Measurements from ENCODE around the gene F11R.
"Not testable (repeated sequence)": the region's sequence is repeated elsewhere in the genome, so short reads cannot be mapped to it uniquely, and the experiment has no call there.

F11R gene

GRCh38 chr1:161044535-161044907 lies 23.6 kb upstream of the F11R start:
- DNase-seq (ENCODE audit: low spot score) = no peak

DNA sequence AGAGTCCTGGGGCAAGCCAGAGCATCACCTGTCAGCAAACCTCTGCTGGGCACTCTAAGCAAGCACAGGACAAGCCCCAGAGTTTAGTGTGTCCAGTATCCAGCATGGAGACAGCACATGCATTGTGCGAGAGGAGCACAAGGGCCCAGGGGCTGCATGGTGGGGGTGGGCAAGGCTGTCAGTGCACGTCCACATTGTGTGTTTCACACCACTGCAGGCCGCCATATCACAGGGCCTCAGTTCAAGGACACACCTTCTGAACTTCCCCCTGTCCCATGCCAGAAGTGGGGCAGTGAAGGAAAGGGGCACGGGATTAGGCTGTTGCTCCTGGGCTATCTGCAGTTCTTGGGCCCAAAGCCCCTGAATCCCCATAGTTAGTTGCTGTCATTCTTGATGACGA lies 18.6 kb upstream of the F11R start:
- no peak for DNase-seq (ENCODE audit: low spot score)

DNA sequence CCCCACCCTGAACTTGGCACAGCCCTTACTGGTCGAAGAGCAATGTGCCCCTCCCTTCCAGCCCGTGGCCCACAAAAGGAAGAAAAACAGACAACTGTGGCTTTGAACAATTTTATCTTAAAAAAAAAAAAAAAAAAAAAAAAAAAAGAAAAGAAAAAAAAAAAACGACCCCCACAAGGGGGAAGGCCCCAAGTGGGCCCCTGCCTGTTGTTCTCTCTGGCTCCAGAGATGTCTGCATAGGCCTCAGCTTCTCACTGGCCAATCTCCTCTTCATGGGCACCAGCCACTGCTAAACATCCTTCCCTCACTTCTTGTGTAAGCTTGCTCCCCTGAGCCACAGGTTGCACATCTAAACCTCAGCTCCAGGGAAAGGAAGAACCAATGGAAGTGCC lies 18.2 kb upstream of the F11R start:
- DNase-seq (ENCODE audit: low spot score) = no peak

GRCh38 chr1:161038523-161039153 lies 17.7 kb upstream of the F11R start, which contains the start of gene TSTD1:
Gene TSTD1, minus strand, starts transcription at chr1:161038964. Its CDS starts 75 bp downstream, at chr1:161038889.
- peak; percentile 88 for DNase-seq (ENCODE audit: low spot score)

GRCh38 chr1:161037661-161038522 lies 16.9 kb upstream of the F11R start:
- DNase-seq (ENCODE audit: low spot score) = no peak

DNA sequence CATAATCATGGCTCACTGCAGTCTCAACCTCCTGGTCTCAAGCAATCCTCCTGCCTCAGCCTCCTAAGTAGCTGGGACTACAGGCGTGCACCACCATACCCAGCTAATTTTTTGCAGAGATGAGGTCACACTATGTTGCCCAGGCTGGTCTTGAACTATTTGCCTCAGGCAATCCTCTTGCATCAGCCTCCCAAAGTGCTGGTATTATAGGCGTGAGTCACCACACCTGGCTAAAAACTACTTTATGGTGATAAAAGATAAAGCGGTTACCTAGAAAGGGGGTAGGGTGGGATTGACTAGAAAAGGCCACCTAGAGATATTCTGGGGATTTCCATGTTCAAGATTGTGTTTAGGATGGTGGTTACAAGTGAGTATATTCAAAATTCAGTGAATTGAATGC lies 12.8 kb upstream of the F11R start:
- DNase-seq (ENCODE audit: low spot score) = no peak

DNA sequence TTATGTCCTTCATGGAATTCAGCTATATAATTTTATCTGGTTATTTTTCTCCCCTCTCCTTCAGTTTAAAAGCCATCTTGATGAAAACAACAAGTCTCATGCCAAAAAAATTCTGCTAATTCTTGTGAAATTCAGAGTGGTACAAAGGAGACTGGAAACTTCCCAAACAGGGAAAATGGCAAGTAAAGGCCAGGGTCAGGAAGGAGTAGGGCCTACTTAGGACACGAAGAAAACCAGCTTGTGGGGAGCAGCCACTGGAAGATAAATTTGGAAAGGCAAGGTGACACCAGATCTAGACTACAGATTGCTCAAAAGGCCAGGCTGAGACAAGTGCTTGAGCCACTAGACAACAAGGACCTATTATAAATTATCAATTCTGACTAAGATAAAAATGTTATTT lies 11.5 kb upstream of the F11R start:
- DNase-seq (ENCODE audit: low spot score) = no peak

GRCh38 chr1:161031874-161032273 lies 10.9 kb upstream of the F11R start:
- DNase-seq (ENCODE audit: low spot score) = no peak

- DNase-seq (ENCODE audit: low spot score) = not testable (repeated sequence)
Observed at GRCh38 chr1:161029466-161029865, 8.5 kb upstream of the F11R start.

DNA sequence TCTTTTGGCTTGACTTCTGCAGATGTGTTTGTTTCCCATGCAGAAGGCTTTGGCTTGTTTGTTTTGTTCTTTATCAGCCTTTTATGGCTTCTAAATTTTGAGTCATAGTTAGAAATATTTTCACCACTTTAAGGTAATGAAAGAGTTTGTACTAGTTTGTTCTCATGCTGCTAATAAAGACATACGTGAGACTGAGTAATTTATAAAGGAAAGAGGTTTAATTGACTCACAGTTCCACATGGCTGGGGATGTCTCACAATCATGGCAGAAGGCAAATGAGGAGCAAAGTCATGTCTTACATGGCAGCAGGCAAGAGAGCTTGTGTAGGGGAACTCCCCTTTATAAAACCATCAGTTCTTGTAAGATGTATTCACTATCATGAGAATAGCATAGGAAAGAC lies 6.0 kb upstream of the F11R start:
- DNase-seq (ENCODE audit: low spot score) = not testable (repeated sequence)

DNA sequence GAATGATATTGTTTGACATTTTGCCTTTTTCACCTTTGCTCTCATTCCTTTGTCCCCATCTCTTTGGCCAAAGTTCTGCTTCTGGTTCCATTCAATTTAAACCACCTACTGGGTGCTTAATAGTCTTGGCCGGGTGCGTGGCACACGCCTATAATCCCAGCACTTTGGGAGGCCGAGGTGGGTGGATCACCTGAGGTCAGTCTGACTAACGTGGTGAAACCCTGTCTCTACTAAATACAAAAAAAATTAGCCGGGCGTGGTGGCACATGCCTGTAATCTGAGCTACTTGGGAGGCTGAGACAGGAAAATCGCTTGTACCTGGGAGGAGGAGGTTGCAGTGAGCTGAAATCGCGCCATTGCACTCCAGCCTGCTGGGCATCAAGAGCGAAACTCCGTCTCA lies 1.5 kb upstream of the F11R start:
- DNase-seq (ENCODE audit: low spot score) = not testable (repeated sequence)

DNA sequence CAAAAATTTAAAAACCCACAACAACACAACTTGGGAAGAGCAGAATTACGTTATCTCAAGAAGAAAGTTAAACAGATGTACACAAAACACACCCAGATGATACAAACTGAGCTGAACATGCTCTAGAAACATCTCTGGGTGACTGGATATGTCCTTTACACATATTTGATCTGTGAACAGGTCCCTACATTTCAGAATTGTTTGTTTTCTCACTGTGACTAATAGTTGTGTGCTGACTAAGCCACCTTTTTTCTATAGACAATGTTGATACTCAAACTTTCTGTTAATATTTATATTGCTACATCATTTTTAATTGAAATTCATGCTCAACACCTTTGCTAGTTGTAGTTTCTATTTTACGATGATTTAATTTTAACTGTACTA lies 1.0 kb upstream of the F11R start:
- no peak for DNase-seq (ENCODE audit: low spot score)

DNA sequence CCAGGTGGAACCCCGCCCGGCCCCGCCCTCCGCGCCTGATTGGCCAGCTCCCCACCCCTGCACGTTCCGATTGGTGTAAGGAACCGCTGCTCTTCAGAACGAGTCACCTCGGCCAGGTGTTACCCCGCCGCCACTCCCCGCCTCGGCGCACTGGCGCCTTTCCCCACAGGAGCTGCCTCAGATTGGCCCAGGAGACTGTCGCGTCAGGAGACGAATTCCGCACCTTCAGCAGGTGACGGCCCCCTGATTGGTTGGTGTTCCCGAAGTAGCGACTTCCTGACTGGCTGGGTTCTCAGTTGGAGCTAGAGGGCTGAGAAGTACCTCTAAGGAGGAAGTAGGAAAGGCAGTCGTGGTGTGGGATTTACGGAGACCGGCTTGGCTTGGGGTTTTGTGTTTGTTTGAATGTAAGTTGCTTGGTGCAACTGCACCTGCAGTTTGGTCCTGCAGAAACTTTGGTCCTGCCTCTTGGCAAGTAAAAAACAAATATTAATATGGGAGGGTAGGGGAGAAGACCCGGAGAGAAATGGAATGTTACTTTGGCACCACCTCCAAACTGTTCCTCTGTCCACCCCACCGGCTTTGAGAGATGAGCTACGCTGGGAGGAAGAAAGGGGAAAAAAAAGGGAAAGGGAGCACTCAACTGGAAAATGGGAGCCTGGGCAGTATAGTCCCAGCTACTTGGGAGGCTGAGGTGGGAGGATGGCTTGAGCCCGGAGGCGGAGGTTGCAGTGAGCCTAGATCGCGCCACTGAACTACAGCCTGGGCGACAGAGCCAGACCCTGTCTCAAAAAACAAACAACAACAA lies 415 bp upstream of the F11R start:
- peak; percentile 99 for DNase-seq (ENCODE audit: low spot score)

DNA sequence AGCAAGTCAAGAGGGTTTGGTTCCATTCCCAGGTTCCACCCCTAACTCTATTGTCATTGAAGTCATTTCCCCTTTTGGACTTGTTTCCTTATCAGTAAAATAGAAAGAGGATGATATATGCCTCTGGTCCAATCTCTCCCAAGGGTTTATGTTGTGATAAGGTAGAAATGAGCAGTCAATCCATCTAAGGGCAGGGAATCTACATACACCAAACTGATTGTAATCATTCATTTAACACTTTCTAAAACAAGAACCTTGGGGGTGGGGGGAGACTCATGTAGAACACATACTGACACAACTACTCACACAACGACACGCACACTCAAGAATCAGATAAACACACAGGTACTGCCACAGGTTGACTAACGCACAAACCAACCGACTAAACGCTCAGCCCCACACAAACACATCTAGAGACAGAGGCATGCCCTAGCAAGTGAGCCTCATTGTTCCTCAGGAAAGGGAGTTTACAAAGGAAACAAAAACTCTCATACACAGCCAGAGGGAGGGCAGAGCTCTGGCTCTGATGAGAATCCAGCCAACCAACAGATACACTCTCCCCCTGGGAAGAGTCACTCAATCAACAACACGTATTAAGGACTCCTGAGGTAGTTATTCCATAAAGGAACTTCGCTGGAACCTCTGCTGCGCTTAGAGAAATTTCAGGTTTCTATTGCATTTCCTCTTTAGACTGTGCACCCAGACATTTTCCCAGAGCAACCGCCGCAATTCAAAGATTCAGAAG lies 1.0 kb downstream of the F11R start:
- DNase-seq (ENCODE audit: low spot score) = no peak

DNA sequence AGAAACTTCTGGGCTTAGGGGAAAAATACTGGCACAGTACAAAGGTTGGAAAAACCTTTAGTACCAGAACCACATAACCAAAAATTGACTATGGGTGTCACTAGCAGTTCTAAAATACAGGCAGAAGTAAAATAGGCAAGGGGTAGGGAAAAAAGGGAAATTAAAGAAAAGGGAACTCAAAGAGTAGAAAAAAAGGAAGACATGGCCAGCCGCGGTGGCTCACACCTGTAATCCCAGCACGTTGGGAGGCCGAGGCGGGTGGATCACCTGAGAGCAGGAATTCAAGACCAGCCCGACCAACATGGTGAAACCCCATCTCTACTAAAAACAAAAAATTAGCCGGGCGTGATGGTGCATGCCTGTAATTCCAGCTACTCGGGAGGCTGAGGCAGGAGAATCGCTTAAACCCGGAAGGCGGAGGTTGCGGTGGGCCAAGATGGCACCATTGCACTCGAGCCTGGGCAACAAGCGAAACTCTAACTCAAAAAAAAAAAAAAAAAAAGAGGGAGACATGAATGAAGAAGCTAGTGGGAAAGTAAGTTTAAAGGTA lies 1.8 kb downstream of the F11R start:
- DNase-seq (ENCODE audit: low spot score) = not testable (repeated sequence)

GRCh38 chr1:161018631-161018930 lies 2.4 kb downstream of the F11R start:
- no peak for DNase-seq (ENCODE audit: low spot score)

DNA sequence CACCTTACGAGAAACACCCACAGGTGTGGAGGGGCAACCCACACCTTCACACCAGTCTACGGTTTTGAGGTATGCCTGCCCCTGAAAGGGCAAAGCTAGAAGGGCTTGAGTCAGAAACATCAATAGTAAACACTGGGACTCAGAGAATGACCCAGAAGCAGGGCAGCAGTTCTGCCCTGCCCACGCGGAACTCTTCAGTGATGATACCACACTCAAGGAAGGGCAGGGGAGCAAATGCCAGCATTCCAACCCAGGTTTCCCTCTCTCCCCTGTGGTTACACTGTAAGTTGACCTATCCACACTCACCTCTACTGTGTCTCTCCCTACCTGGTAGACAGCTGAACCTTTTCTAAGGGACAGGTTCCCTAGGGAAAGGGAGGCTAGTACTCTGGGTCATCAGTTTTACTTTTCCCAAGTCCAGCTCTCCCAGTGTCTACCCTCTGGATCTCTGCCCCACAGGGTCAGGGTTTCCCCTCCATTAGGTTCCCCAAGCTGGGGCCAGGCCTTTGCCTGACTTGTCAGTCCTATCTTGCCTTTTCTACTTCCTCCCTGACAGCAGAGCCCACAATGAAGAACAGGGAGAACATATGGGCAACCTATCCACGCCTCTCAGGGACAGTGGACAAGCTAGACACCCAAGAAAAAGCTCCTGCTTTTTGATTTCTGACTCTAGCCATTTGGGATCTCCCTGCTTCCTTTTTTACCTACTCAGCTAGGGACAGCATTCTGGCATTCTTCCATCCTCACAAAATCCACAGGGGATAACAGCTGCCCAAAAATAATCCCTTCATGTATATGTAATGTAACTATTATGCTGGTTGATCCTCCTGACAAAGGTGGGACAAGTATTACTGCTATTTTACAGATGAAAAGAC lies 3.0 kb downstream of the F11R start:
- no peak for DNase-seq (ENCODE audit: low spot score)

GRCh38 chr1:161017181-161017580 lies 3.8 kb downstream of the F11R start:
- DNase-seq (ENCODE audit: low spot score) = not testable (repeated sequence)

DNA sequence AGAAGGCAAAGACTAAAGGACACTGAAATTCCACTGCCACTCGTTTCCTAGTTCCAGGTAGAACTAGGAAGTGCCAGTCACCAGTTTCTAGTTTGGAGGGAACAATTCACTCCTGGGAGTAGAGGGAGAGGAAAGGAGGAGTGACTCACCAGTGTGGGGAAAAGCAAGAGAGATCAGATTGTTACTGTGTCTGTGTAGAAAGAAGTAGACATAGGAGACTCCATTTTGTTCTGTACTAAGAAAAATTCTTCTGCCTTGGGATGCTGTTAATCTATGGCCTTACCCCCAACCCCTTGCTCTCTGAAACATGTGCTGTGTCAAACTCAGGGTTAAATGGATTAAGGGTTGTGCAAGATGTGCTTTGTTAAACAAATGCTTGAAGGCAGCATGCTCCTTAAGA lies 4.3 kb downstream of the F11R start:
- not testable (repeated sequence) for DNase-seq (ENCODE audit: low spot score)

DNA sequence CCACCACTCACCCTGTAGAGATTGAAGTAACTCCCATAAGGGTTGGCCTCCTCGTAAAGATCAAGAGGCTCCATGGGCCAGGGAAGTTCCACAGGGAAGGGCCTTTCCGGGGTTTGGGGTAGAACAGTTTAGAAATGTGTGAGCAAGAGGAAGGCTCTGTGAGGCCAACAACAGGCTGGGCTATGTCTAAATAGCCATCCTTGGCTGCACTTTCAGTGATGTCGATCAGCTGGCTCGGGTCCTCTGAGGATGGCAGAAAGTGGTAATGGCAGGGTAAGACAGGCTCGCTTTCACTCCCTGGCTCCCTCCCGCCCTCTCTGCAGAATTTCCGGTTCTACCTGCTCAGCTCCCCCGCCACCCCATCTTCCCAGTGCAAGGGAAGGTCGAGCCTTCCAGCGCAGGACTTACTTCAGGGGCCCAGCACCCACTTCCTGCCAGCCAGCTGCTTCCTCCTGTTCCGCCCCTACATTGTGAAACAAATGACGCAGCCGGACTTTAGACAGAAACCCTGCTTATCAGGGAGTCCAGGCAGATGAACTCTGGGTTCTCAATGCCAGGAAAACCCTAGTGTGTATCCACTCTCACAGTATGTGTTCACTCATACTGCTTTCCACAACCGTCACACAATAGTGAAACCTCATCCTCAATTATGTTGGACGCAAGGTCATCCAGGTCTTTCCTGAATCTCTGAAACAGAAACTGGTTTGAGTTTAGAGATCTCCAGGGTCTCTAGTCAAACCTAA lies 7.3 kb downstream of the F11R start:
- DNase-seq (ENCODE audit: low spot score) = peak; percentile 75

Measured in germinal center (tissue), 1 donor.